Hepatocyte (in vitro differentiated cells): ENCODE measurements around the gene HOXB1.

ENCODE experiments used
- EZH2phosphoT487 ChIP-seq: fragments of 200-600 bp; sonication (generic); IDR thresholded peaks from one replicate; pipeline ENCODE4 v1.6.1; 2018; ENCODE audit warnings: antibody characterized with exemption, mild to moderate bottlenecking, low read depth, moderate library complexity; ENCODE audit not compliant: unreplicated experiment, severe bottlenecking
- TF ChIP-seq, protein P1 (sequence below): fragments of 200-600 bp; sonication (generic); IDR thresholded peaks from 2 replicates; pipeline ENCODE4 v1.5.1; 2016; ENCODE audit warnings: antibody characterized with exemption, mild to moderate bottlenecking; ENCODE audit not compliant: poor library complexity

- TF ChIP-seq, protein P1, sequence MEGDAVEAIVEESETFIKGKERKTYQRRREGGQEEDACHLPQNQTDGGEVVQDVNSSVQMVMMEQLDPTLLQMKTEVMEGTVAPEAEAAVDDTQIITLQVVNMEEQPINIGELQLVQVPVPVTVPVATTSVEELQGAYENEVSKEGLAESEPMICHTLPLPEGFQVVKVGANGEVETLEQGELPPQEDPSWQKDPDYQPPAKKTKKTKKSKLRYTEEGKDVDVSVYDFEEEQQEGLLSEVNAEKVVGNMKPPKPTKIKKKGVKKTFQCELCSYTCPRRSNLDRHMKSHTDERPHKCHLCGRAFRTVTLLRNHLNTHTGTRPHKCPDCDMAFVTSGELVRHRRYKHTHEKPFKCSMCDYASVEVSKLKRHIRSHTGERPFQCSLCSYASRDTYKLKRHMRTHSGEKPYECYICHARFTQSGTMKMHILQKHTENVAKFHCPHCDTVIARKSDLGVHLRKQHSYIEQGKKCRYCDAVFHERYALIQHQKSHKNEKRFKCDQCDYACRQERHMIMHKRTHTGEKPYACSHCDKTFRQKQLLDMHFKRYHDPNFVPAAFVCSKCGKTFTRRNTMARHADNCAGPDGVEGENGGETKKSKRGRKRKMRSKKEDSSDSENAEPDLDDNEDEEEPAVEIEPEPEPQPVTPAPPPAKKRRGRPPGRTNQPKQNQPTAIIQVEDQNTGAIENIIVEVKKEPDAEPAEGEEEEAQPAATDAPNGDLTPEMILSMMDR: no peak
- TF ChIP-seq EZH2phosphoT487: no peak
These were observed 33.7 kb downstream of the HOXB1 start for GRCh38 chr17:48497103-48497502.
